T-helper 1 cell treated with Interleukin-12 subunit alpha and Interleukin-12 subunit beta and Interleukin-4 antibody, amounts not matched to agents 30 ng/mL and 1 ng/mL, for 36 hours (primary cell): ENCODE results near the gene TMEM116. TPM values are rescaled to one million over a fixed set of nuclear protein-coding genes. Genes with fewer than 3 reads are reported as not detected.

Source experiments
- intact Hi-C: fragments of 100-400 bp; cut with micrococcal nuclease; formaldehyde crosslinking; loops from one replicate; pipeline ENCODE4 v1.15.1; 2024
- total RNA-seq: library from RNA; stranded (reverse); gene quantifications from 2 replicates; pipeline ENCODE4 v1.2.3, GENCODE V29; 2022

TMEM116 gene
- total RNA-seq, 1 donor from 2014 or later, result 12.0 TPM

DNA sequence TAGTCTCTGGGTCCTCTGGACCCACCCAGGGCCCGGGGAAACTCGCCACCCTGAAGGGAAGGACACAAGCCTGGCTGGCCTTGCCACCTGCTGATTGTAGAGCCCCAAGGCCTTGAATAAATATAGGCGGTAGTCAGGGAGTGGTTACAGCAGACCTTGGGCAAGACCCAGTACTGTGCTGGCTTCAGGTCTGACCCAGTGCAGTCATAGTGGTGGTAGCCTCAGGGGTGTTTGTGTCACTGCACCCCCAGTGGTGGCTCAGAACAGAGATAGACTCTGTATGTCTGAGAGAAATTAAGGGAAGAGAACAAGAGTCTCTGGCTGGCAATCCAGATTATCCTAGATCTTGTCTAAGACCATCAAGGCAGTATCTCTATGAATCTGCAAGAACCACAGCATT, 107.5 kb downstream of the TMEM116 start:
- intact Hi-C loops, result no loop called here

DNA sequence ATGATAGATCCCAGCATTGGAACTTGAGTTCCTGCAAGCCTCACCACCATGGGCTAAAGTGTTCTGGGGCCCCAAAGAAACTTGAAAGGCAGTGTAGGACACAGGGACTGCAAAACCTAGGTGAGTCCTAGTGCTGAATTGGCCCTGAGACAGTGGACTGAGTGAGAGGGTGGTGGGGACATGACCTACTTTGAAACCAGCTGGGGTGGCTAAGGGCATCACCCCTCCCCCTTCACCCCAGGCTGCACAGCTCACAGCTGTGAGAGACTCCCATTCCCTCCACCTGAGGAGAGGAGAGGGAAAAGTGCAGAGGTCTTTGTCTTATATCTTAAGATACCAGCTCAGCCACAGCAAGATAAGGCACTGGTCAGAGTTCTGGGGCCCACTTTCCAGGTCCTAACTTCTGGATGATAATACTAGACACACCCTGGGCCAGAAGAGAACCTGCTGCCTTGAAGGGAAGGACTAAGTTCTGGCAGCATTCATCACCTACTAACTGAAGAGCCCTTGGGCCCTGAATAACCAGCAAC, 108.5 kb downstream of the TMEM116 start:
- intact Hi-C loops, result no loop called here

DNA sequence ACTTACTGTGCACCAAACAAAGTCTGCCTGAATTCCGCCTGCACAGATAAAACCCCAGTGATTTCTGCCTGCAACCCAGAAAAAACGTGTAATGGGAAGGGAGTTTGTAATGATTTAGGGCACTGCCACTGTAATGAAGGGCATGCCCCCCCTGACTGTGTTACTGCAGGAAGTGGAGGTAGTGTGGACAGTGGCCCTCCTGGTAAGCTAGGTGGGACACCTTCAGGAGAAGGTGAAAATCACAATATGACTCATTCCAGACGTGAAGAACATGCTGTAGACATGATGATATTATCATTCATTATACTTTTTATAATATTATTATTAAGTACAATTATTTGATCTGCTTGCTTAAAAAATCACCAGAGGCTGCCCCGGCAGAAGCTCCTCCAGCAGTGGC, 111.8 kb downstream of the TMEM116 start:
- intact Hi-C loops, result no loop called here

DNA sequence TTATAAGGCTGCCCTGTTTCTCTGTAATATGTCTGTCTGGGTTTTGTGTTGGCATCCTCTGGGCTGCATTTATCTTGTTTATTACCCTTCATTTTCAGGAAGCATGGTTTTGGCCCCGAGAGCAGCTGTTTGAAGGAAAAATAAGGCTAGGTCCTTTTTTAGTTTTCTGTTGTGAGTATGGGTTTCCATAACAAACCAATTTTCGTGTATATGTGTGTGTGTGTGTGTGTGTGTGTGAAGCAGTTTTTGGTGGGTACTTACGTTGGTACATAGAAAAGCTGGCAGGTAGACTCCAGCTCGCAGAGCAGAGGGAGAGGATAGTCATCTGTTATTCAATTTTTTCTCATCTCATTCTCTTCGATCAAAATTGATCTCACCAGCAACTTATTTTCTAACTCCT, 118.4 kb downstream of the TMEM116 start:
- intact Hi-C loops, result no loop called here

DNA sequence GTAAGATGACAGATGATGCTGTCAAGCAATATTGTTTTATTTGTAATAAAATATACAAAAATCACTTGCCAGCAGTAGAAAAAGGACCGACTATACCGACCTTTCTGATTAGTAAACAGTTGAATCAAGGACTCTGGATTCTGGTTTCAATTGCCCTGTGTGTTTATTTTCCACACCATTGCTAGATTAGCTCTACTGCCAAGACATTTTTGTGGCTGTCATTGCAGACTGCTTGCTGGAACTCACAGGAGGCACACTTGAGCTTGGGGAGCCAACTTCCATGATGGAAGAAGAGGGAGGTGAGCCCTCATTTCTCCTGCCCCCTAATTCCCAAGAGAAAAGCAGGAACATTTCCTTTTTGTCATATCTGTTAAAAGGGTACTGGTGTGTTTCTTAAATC, 119.7 kb downstream of the TMEM116 start:
- intact Hi-C loops, result no loop called here

DNA sequence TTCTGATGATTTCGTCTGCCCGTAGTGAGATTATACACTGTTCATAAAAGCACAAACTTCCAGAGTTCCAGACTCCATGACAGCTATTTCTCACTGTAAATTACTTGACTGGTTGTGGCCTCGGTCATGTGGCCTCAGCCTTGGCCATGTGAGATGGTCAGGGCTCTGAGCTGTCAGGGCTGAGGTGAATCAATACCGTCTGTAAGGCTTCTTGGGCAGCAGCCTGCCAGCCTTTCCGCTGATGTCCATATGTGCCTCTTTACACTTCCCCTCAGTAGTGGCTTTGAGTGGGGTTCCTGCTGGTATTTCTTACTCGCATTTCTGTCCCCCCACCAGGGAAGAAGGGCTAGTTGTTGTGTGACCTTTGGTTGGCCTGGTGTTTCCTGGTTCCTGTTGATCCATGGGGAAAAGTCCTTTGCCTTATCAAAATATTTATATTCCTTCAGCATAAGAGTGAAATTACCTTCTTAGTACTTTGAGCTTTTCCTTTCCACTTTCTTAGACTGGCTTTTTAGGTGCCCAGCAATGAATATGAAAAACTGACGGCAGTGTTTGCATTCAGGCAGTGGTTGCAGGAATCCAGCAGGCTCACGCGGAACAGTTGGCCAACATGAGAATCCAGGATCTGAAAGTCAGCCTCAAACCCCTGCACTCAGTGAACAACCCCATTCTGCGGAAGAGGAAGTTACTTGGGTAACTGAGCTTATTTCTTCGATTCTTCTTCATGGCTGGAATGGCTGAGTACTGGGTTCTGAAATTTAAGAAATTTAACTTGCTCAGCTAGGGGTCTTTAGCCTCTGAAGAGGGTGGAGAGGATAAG, 124.8 kb downstream of the TMEM116 start:
- intact Hi-C loops, result no loop called here

DNA sequence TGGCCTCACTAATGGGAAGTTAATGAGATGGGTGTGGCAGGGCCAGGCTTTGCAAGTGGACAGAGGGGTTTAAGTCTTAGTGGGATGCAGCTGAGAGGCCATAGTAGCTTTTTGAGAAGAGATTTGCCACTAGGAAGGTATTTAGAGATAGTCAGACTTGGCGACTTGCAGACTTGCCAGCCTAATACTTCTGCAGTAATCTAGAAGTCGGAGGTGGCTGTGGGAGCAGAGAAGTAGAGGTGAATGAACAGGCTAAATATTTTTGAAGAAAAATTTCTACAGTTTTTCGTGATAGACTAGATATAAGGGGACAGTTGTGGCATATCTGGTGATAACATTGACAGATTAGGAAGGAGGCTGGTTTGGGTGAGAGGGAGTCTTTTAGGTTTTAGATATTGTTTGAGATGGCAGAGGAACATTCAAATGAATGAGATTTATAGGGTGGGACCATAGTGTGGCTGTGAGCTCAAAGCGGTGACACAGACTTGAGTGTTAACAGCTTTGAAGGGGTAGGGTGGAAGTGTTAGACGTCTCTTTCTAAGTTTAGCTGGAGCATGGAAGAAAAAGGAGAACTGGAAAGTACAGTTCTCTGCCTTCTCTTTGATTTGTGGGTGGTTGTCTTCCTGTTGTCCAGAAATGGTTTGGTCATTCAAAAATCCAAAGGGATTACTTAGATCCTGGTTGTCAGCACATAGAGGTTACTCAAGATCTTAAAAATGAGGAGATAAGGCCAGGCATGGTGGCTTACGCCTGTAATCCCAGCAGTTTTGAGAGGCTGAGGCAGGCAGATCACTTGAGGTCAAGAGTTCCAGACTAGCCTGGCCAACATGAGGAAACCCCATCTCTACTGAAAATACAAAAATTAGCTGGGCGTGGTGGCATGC, 126.1 kb downstream of the TMEM116 start:
- intact Hi-C loops, result no loop called here

DNA sequence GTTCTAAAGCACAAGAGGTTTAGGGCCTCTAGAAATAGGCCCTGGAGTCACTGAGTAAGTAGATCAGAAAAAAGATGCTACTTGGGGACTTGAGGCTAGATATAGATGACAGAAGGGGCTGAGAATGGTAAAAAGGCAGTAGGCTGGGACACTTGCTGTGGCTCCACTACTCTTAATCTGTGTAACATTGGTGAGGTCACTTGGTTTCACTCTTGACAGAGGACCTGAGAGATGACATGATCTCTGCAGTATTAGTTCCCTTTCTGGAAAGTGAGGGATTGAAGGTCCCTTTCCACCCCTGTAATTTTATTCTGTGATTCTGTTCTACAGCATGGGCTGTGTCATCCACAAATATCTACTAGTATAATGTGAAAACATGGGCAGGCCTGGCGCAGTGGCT, 131.2 kb downstream of the TMEM116 start:
- intact Hi-C loops, result no loop called here

Other genes starting within 250 kb of the TMEM116 start
- 0.07 and 0.29 TPM in 2 replicates for gene ALDH2, start 246.2 kb downstream of the TMEM116 start, total RNA-seq
- 49.6 and 58.3 TPM in 2 replicates for gene MAPKAPK5, start 170.9 kb downstream of the TMEM116 start, total RNA-seq
- gene ERP29, start 261 bp upstream of the TMEM116 start, total RNA-seq, result 111 and 113 TPM in 2 replicates
- 39.1 and 45.4 TPM in 2 replicates for gene NAA25, start 95.6 kb upstream of the TMEM116 start, total RNA-seq
- 94.9 and 98.6 TPM in 2 replicates for gene TRAFD1, start 112.4 kb upstream of the TMEM116 start, total RNA-seq